ENCODE results near the gene ATP1A4. TPM values are rescaled to one million over a fixed set of nuclear protein-coding genes. Genes with fewer than 3 reads are reported as not detected.

ATP1A4 gene
- total RNA-seq, 8 experiments from 2014 or later: 0.17 to 0.57 (median 0.21) TPM; not detected in 2

DNA sequence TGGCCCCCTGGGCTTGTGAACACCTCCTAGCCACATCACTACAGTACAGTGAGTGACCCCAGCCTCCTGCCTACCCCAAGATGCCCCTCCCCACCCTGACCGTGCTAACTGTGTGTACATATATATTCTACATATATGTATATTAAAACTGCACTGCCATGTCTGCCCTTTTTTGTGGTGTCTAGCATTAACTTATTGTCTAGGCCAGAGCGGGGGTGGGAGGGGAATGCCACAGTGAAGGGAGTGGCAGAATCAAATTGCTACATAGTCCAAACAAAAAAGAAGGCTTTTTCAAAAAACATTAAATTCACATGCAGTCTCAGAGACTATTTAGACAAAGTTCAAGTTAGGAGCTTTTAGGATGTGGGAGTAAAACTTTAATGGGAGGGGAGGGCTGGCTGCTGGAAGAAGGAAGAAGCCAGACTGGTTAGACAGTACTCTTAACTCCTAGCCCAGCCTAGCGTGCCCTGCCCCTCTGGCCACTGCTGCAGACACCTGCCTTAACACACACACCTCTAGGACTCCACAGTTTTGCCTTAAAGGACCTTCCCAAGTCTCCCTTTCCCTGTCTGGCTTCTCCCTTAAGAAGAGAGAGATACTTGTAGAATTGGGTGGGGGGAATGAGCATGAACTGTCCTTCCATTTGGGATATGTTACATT is 63.2 kb downstream of the ATP1A4 start:
- H3K4me1 ChIP-seq (replicated peaks in 1 of 2): peaks cover 27 to 39% of the 10 kb centered on the region in 2 donors
- 20 to 100% (median 100%) methylated on average over 1 to 3 of the region's 3 CpGs; no CpG with 5 or more reads in 3 of the 10 experiments for WGBS, 10 experiments
- no peak overlapping the region for H3K4me3 ChIP-seq
- ATAC-seq (replicated peaks in 6 of 8): peak in 2 of 8 experiments; percentile 22 to 32
- in situ Hi-C loops (cut with MboI; ENCODE audit: low pct_unique_long_range_greater_than_20kb in 2 of 9, low sequenced_read_pairs in 9 of 9, unreplicated experiment in 9 of 9): loop anchor here in 1 of 9 experiments (25.0 kb wide), 1 partner anchor 127 kb away; the partner anchor contains the start of genes IGSF8 and KCNJ9
- no peak overlapping the region for H3K27ac ChIP-seq

DNA sequence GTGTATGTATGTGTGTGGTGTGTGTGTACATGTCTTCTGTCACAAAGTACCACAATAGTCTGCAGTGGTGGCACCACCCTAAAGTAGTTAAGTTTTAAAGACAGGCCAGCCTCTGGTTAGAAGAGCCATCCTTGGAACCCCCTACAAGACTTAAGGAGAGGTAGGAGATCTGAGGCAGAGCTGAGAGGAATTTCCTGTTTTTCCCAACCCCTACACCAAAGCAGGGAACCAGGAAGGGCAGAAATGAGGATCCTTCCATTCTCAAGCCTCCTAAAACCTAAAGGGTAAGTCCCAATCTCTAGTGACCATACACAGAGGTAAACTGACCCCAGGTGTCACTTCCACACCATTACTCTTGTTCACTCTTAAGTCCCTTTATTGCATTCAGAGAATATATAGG is 64.9 kb downstream of the ATP1A4 start:
- Histone ChIP-seq H3K27ac (no peak overlapping the region), H3K4me3 (no peak overlapping the region), H3K4me1 (replicated peaks in 1 of 2) (peaks cover 10 to 24% of the 10 kb centered on the region in 2 donors)
- in situ Hi-C loops (cut with MboI; ENCODE audit: low pct_unique_long_range_greater_than_20kb in 2 of 9, low sequenced_read_pairs in 9 of 9, unreplicated experiment in 9 of 9): loop anchor here in 1 of 9 experiments (25.0 kb wide), 1 partner anchor 129 kb away; the partner anchor contains the start of genes IGSF8 and KCNJ9
- no peak for ATAC-seq (replicated peaks in 6 of 8)

DNA sequence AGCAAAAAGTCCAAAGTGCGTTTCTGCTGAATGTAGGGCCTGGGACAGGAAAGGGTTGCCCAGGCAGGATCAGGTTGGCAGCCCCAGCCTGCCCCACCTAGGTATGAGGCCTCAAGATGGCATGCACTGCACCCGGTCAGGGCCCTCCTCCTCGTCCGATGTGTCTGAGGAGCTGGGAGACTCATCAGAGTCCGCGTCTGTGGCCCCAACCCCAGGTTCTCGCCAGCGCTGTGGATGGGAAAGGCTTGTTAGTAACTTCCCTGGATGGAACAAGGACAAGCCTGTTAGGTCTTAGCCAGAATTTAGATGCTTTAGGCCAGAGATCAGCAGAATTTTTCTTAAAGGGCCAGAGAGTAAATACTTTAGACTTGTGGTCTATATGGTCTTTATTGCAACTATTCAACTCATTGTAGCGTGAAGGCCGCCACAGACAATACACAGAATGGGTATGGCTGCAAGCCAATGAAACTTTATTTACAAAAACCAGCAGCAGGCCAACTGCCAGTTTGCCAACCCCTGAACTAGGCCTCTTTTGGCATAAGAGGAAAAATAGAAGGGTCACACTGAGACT is 66.2 kb downstream of the ATP1A4 start:
- H3K27ac ChIP-seq: no peak overlapping the region
- peaks cover 3 to 19% of the 10 kb centered on the region in 2 donors for H3K4me1 ChIP-seq (replicated peaks in 1 of 2)
- no peak overlapping the region for H3K4me3 ChIP-seq
- 44 to 100% (median 91%) methylated on average over 1 to 10 of the region's 10 CpGs; no CpG with 5 or more reads in 4 of the 10 experiments for WGBS, 10 experiments
- ATAC-seq (replicated peaks in 6 of 8): peak in 3 of 8 experiments; percentile 25 to 53 (median 34)
- in situ Hi-C loops (cut with MboI; ENCODE audit: low pct_unique_long_range_greater_than_20kb in 2 of 9, low sequenced_read_pairs in 9 of 9, unreplicated experiment in 9 of 9): loop anchor here in 1 of 9 experiments (25.0 kb wide), 1 partner anchor 130 kb away; the partner anchor contains the start of genes IGSF8 and KCNJ9

DNA sequence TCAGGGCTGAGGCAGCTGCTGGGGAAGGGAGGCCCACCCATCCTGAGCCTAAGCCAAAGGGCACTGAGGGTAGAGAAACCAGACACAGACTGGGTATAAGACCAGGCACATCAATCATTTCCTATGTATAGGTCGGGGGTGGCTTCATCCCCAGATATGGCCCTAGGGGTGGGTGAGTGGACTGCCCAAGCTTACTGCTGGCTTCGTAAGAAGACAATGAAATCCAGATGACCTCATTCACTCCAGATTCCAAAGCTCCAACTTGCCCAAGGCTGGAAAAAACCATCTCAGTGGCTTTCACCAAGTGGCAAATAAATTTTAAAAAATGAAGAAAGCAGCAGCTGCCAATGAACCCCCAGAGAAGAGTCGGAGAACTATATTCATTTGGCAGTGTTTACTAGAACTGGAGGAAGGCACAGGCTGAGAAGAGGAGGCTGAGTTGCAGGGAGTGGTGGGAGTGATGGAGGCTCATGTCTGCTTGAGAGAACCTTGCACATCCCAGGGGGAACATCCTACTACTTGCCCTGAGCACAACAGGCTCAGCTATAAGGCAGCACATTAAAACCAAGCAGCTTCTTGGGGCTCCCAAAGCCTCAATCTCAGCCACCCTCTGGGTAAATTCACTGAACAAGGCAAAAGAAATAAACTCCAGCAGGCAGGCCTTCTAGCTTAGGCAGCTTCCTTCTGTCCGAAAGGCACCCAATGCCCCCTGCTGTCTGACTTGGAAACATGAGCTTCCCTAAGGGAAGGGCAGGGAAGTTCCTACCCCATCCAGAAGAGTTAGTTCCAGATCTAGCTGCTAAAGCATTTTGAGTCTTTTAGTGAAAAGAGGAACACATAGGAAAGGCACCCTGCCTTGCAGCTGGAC is 67.9 kb downstream of the ATP1A4 start:
- in situ Hi-C loops (cut with MboI; ENCODE audit: low pct_unique_long_range_greater_than_20kb in 2 of 9, low sequenced_read_pairs in 9 of 9, unreplicated experiment in 9 of 9): loop anchor here in 1 of 9 experiments (25.0 kb wide), 1 partner anchor 132 kb away; the partner anchor contains the start of genes IGSF8 and KCNJ9
- peaks cover 3 to 19% of the 10 kb centered on the region in 2 donors for H3K4me1 ChIP-seq (replicated peaks in 1 of 2)
- no peak overlapping the region for H3K27ac ChIP-seq
- peak; percentile 79 to 91 (median 84) for ATAC-seq (replicated peaks in 6 of 8)
- H3K4me3 ChIP-seq: no peak overlapping the region
- WGBS, 10 experiments: 0 to 100% (median 85%) methylated on average over 1 to 4 of the region's 4 CpGs; no CpG with 5 or more reads in 2 of the 10 experiments

DNA sequence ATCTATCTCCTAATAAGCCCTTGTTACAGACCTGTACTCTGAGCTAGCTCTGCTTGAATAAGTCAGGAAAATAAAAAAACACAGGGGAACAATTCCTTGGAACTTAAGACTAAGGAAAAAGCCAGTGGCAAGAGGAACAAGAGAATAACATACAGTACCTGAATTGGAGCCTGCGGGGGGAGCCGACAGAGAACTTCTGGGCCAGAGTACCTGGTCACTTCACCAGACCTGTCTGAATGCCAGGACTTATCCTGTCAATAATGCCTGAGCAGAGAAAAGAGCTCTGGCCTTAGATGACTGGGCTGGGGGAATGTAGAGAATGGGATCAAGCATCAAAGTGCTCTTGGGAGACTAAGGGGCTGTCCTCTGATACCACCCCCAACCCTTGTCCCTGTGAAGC is 68.9 kb downstream of the ATP1A4 start:
- in situ Hi-C loops (cut with MboI; ENCODE audit: low pct_unique_long_range_greater_than_20kb in 2 of 9, low sequenced_read_pairs in 9 of 9, unreplicated experiment in 9 of 9): loop anchor here in 1 of 9 experiments (25.0 kb wide), 1 partner anchor 133 kb away; the partner anchor contains the start of genes IGSF8 and KCNJ9
- Histone ChIP-seq H3K27ac (no peak overlapping the region), H3K4me1 (replicated peaks in 1 of 2) (peaks cover 3 to 19% of the 10 kb centered on the region in 2 donors), H3K4me3 (no peak overlapping the region)
- ATAC-seq (replicated peaks in 6 of 8): no peak
- 58 to 100% (median 85%) methylated on average over 1 to 2 of the region's 2 CpGs; no CpG with 5 or more reads in 4 of the 10 experiments for WGBS, 10 experiments

DNA sequence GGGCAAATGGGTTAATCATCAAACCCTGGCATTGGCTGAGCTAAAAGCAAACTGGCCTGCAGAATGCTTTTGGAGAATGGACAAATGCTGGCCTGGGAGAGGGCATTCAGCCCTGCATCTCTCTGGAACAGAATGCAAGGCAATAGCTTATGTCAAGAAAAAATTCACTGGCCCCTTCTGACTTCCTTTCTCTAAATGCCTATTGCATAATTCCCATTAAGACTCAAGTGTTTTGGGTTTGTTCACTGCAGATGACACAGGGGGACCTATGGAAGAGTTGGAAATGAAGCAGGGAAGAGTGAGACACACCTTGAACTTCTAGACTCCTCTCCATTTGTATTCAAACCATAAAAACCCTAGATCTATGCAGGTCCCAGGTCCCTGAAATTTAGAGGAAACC is 69.7 kb downstream of the ATP1A4 start:
- Histone ChIP-seq H3K4me3 (no peak overlapping the region), H3K27ac (no peak overlapping the region), H3K4me1 (replicated peaks in 1 of 2) (peaks cover 3 to 19% of the 10 kb centered on the region in 2 donors)
- in situ Hi-C loops (cut with MboI; ENCODE audit: low pct_unique_long_range_greater_than_20kb in 2 of 9, low sequenced_read_pairs in 9 of 9, unreplicated experiment in 9 of 9): loop anchor here in 1 of 9 experiments (25.0 kb wide), 1 partner anchor 134 kb away; the partner anchor contains the start of genes IGSF8 and KCNJ9
- no peak for ATAC-seq (replicated peaks in 6 of 8)

DNA sequence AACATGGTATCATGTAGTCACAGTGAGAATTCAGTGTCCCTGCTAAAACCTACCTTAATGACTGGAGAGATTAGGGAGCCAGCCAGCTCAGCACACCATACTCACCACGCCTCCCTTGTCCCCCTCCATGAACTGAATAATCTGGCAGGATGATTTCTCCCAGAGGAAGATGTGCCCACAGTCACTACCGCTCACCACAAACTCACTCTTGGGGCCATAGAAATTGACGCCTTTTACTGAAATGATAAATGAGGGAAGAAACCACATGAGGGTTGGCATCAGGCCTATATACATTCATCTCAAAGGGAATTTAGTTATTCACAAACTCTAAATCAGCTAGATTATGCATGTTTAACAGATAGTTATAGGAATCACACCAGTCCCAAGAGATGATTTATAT is 71.1 kb downstream of the ATP1A4 start:
- H3K4me1 ChIP-seq (replicated peaks in 1 of 2): peaks cover 3 to 17% of the 10 kb centered on the region in 2 donors

DNA sequence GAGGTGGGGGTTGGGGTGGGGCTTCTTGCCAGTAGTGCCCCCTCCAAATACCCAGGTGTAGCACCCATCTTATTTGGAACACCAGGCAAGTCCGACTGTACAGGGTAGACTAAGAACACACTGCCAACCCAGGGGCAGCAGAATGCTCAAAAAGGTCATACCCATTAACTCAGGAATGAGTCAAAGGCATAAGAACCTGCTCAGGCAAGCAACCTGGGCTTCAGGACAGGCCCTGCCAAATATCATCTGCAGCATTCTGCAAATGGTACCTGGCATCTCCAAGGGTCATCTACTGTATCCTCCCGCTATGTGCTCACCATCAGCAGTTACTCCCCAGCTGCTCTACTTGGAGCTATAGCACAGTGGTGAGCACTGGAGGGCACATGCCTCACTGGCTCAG is 73.2 kb downstream of the ATP1A4 start:
- no peak for ATAC-seq (replicated peaks in 6 of 8)
- Histone ChIP-seq H3K27ac (no peak overlapping the region), H3K4me3 (no peak overlapping the region), H3K4me1 (replicated peaks in 1 of 2) (peaks cover 0 to 2% of the 10 kb centered on the region in 2 donors)
- WGBS, 10 experiments: 93 to 100% (median 100%) methylated on average over 1 to 2 of the region's 2 CpGs; no CpG with 5 or more reads in 7 of the 10 experiments
- in situ Hi-C loops (cut with MboI; ENCODE audit: low pct_unique_long_range_greater_than_20kb in 2 of 9, low sequenced_read_pairs in 9 of 9, unreplicated experiment in 9 of 9): loop anchor here in 2 of 9 experiments (25.0 kb wide), 2 partner anchors 137 to 287 kb away; partner anchors contain the start of genes IGSF8 (in 1 of the 2), IGSF9 (in 1 of the 2), KCNJ9 (in 1 of the 2) and TAGLN2 (in 1 of the 2)

More for the DNA sequence above, 71.1 kb downstream of the ATP1A4 start:
- H3K4me3 ChIP-seq: no peak overlapping the region
- ATAC-seq (replicated peaks in 6 of 8): no peak
- H3K27ac ChIP-seq: no peak overlapping the region
- in situ Hi-C loops (cut with MboI; ENCODE audit: low pct_unique_long_range_greater_than_20kb in 2 of 9, low sequenced_read_pairs in 9 of 9, unreplicated experiment in 9 of 9): loop anchor here in 1 of 9 experiments (25.0 kb wide), 1 partner anchor 135 kb away; the partner anchor contains the start of genes IGSF8 and KCNJ9
- WGBS, 10 experiments: 75 to 100% (median 93%) methylated on average over 1 to 3 of the region's 3 CpGs; no CpG with 5 or more reads in 5 of the 10 experiments

DNA sequence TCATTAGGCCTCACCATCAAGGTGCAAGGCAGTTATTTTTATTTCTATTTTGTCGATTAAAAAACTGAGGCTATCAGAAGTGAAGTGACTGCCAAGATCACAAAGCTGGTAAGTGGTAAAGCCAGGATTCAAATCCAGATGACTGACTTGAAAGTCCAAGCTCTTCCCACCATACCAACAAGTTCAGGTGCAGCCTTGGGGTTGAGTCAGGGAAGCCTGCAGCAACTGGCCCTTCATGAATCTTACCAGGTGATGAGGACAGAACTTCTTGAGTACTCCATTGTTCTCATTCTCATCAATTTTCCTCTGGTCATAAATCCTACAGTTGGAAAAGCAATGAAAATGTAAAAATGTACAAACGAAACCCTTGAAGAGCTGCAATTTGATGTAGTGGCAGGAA is 73.9 kb downstream of the ATP1A4 start:
- Histone ChIP-seq H3K4me1 (replicated peaks in 1 of 2) (no peaks in the 10 kb centered on the region), H3K27ac (no peak overlapping the region), H3K4me3 (no peak overlapping the region)
- ATAC-seq (replicated peaks in 6 of 8): no peak
- in situ Hi-C loops (cut with MboI; ENCODE audit: low pct_unique_long_range_greater_than_20kb in 2 of 9, low sequenced_read_pairs in 9 of 9, unreplicated experiment in 9 of 9): loop anchor here in 1 of 9 experiments (25.0 kb wide), 1 partner anchor 288 kb away; the partner anchor contains the start of genes IGSF9 and TAGLN2
- 80 to 100% (median 90%) methylated on average over 1 to 2 of the region's 2 CpGs; no CpG with 5 or more reads in 3 of the 10 experiments for WGBS, 10 experiments

DNA sequence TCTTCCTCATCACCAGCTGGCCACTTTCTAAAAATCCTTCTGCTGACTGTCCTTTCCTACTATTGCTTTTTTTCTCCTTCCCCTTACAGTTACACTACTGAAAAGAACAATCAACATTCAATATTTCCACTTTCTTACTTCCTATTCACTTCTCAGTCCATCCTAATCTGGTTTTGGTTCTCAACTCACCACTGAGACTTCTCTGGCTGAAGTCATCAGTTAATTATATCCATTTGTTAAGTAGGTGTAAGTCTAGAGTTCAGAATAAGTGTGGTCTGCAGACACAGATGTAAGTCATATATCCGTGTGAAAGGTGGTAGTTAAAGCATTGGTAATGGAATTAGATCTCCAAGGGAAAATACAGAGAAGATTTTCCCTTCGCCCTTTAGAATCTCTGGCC is 75.2 kb downstream of the ATP1A4 start:
- WGBS, 10 experiments: 0 to 94% (median 79%) methylated on average over 1 to 2 of the region's 2 CpGs; no CpG with 5 or more reads in 2 of the 10 experiments
- in situ Hi-C loops (cut with MboI; ENCODE audit: low pct_unique_long_range_greater_than_20kb in 2 of 9, low sequenced_read_pairs in 9 of 9, unreplicated experiment in 9 of 9): loop anchor here in 1 of 9 experiments (25.0 kb wide), 1 partner anchor 289 kb away; the partner anchor contains the start of genes IGSF9 and TAGLN2
- Histone ChIP-seq H3K27ac (no peak overlapping the region), H3K4me1 (replicated peaks in 1 of 2) (no peaks in the 10 kb centered on the region), H3K4me3 (no peak overlapping the region)
- ATAC-seq (replicated peaks in 6 of 8): no peak

DNA sequence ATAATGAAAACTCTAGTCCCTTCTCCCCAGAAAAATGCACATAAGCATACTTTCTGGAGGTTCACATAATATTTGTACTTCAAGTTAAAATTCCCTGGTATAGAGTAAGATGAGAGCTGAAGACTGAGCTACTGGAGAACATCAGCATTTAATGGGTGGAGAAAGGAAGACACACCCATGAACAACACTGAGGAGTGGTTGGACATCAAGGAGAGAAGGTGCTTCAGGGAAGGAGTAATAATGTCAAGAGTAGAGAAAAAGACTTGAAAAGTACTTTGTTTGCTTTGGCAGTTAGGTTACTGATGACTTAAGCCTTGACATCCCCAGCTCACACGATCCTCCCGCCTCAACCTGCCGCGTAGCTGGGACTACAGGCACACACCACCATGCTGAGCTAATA is 75.6 kb downstream of the ATP1A4 start:
- ATAC-seq (replicated peaks in 6 of 8): peak in 2 of 8 experiments; percentile 69 to 89
- in situ Hi-C loops (cut with MboI; ENCODE audit: low pct_unique_long_range_greater_than_20kb in 2 of 9, low sequenced_read_pairs in 9 of 9, unreplicated experiment in 9 of 9): loop anchor here in 1 of 9 experiments (25.0 kb wide), 1 partner anchor 290 kb away; the partner anchor contains the start of genes IGSF9 and TAGLN2

DNA sequence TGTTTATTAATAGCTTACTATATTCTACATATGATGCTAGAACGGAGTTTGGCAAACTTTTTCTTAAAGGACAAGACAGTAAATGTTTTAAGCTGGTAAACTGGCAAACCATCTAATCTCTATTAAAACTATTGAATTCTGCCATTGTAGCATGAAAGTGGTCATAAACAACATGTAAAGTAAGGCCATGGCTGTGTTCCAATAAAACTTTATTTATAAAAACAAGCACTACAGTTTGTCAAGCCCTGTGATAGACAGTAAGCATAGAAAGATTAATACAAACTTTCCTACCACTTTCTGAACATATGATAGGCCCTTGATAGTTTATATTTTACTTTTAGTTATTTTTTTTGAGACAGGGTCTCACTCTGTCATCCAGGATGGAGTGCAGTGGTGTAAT is 76.2 kb downstream of the ATP1A4 start:
- ATAC-seq (replicated peaks in 6 of 8): no peak
- 75 to 100% (median 100%) methylated on average over 1 of the region's 1 CpG; no CpG with 5 or more reads in 1 of the 10 experiments for WGBS, 10 experiments
- in situ Hi-C loops (cut with MboI; ENCODE audit: low pct_unique_long_range_greater_than_20kb in 2 of 9, low sequenced_read_pairs in 9 of 9, unreplicated experiment in 9 of 9): loop anchor here in 1 of 9 experiments (25.0 kb wide), 1 partner anchor 290 kb away; the partner anchor contains the start of genes IGSF9 and TAGLN2

More for the DNA sequence above, 75.6 kb downstream of the ATP1A4 start:
- Histone ChIP-seq H3K4me3 (no peak overlapping the region), H3K4me1 (replicated peaks in 1 of 2) (no peaks in the 10 kb centered on the region), H3K27ac (no peak overlapping the region)
- WGBS, 10 experiments: 79 to 98% (median 92%) methylated on average over 4 of the region's 4 CpGs; no CpG with 5 or more reads in 2 of the 10 experiments

More for the DNA sequence above, 76.2 kb downstream of the ATP1A4 start:
- H3K27ac ChIP-seq: no peak overlapping the region
- H3K4me1 ChIP-seq (replicated peaks in 1 of 2): no peaks in the 10 kb centered on the region
- no peak overlapping the region for H3K4me3 ChIP-seq

All from motor neuron (in vitro differentiated cells).